HuH-7 (cell line): ENCODE measurements around the gene QPCTL.

Experiments
- DNase-seq: peaks from one replicate; pipeline ENCODE4 v3.0.0; 2011; ENCODE audit warnings: low spot score

The QPCTL gene

GRCh38 chr19:45692187-45693105, at the start of gene QPCTL:
QPCTL (plus strand) TSS chr19:45692666; CDS start chr19:45692704, 38 bp downstream.
- DNase-seq: peak; percentile 96

GRCh38 chr19:45643024-45643926, 49.2 kb upstream of the QPCTL start:
- peak; percentile 96 for DNase-seq

GRCh38 chr19:45643927-45644771, 48.3 kb upstream of the QPCTL start:
- DNase-seq: no peak

- DNase-seq: no peak
These were observed 47.3 kb upstream of the QPCTL start for GRCh38 chr19:45645068-45645630.

- DNase-seq: no peak
These were observed 46.7 kb upstream of the QPCTL start for GRCh38 chr19:45645631-45646344.

- DNase-seq: no peak
These were observed 46.1 kb upstream of the QPCTL start for GRCh38 chr19:45646345-45646698.

GRCh38 chr19:45650722-45651121, 41.7 kb upstream of the QPCTL start:
- DNase-seq: no peak

GRCh38 chr19:45653634-45654033, 38.8 kb upstream of the QPCTL start:
- DNase-seq: no peak

- no peak for DNase-seq
These were observed 37.4 kb upstream of the QPCTL start for GRCh38 chr19:45655073-45655472.

GRCh38 chr19:45657520-45658167, 34.8 kb upstream of the QPCTL start:
- peak; percentile 60 for DNase-seq

GRCh38 chr19:45659096-45659729, 33.3 kb upstream of the QPCTL start:
- no peak for DNase-seq

GRCh38 chr19:45660636-45661035, 31.8 kb upstream of the QPCTL start:
- DNase-seq: no peak

GRCh38 chr19:45663800-45664199, 28.7 kb upstream of the QPCTL start:
- no peak for DNase-seq

GRCh38 chr19:45664575-45664974, 27.9 kb upstream of the QPCTL start:
- DNase-seq: no peak

GRCh38 chr19:45667620-45668341, 24.7 kb upstream of the QPCTL start, which contains the start of gene GIPR:
GIPR (plus strand) TSS chr19:45668221; CDS start chr19:45669521, 1,300 bp downstream.
- DNase-seq: peak; percentile 82

GRCh38 chr19:45668342-45668871, 24.1 kb upstream of the QPCTL start:
- no peak for DNase-seq

GRCh38 chr19:45670670-45671453, 21.6 kb upstream of the QPCTL start:
- peak; percentile 92 for DNase-seq

- DNase-seq: no peak
These were observed 17.5 kb upstream of the QPCTL start for GRCh38 chr19:45674946-45675345.
